Mesenteric fat pad (tissue), 1 donor: Measurements from ENCODE around the gene CD69. TPM values are rescaled to one million over a fixed set of nuclear protein-coding genes. Genes with fewer than 3 reads are reported as not detected.

Source experiments
- DNase-seq: peaks from one replicate; pipeline ENCODE4 v3.0.0-alpha.2; 2020; ENCODE audit warnings: low spot score
- long read RNA-seq: library from polyadenylated mRNA; unstranded; transcript quantifications from one replicate; pipeline ENCODE4 v2.0.0, GENCODE V29; 2020
- total RNA-seq: library from RNA; stranded (reverse); fragmentation: NEBNext Ultra II Directional; extraction: Animal tissue kit (Norgen Biotek cat#: 25700); gene quantifications from one replicate; pipeline ENCODE4 v1.2.1, GENCODE V29; 2021
- donor health status: DM: yes; HTN: yes; CAD: no.

CD69 gene
- total RNA-seq: 11.9 TPM
- long read RNA-seq, transcript CD69-201 (5 exons, 1,676 nt): major isoform, 10 of 10 reads
- long read RNA-seq, partial matches to known transcripts: 0 of 10 reads
- long read RNA-seq, other reads (novel, unspliced or antisense): 0 of 10 reads

DNA sequence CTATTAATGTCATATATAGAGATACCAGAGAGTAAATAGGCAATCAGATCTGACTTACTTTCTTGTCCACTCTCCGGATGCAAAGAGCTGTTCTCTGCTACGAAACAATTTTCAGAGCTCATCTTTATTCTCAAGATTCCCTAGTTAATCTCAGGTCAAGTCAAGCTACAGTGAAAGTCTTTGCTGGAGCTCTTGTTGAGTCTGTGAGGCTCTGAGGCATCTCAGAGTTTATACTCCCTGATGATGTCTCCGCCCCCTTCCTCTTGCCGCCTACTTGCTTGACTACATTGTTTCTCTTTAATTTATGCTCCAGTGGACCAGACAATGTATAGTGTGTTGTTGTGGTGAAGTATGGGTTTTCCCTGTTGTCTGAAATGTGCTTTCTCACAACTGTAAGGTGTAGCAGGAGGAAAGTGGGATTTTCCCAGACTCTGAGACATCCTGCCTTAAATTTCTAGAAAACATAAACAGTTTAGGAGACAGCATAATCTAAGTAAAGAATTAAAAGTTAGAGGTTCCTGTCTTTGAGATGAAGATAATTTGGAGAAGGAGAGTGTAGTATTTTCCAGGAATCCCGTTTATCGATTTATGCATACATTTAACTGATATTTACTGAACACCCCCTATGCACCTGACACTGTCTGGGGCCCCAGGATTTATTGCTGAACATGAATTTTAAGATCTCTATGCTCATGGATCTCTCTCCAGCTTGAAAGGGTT is at the start of gene CD69:
Gene CD69, minus strand, starts transcription at position 203 of the 720 bp plus-strand sequence. Its CDS starts 81 bp downstream, at position 122.
- DNase-seq: no peak

DNA sequence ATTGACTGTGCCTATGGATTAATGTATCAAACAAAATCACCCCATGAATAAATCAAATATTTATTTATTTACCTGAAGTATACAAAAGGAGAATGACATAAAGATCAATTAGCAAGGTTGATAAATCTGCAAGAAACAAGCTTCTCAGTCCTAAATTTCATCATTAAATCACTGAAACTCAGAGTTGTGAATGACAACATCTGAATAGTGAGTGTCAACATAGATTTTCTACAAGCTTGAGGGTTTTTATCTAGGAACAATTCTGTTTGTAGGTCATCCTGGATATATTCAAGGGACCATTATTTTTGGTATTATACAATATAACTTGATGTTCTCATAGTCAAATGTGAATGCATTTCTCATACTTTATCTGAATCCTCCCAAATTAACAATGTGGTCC is 49.2 kb upstream of the CD69 start:
- no peak for DNase-seq

DNA sequence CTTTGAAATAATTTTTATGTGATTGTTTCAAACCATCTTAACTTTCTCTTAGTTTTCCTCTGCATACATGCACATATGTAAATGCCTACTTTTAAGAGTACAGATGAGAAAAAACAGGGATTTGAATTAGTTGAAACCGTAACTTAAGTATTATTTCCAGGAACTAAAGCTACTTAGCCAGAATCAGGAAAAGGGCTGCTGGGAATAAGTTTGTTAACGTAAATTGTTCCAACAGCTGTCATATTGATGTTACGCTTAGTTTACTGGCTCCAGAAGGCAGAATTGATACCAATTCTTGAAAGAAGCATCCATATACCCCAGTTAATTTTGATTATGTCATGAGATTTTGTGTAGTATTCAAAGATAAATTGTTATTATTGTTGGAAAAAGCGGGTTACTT is 48.6 kb upstream of the CD69 start:
- DNase-seq: no peak

GRCh38 chr12:9808504-9808903 is 47.8 kb upstream of the CD69 start:
- no peak for DNase-seq

DNA sequence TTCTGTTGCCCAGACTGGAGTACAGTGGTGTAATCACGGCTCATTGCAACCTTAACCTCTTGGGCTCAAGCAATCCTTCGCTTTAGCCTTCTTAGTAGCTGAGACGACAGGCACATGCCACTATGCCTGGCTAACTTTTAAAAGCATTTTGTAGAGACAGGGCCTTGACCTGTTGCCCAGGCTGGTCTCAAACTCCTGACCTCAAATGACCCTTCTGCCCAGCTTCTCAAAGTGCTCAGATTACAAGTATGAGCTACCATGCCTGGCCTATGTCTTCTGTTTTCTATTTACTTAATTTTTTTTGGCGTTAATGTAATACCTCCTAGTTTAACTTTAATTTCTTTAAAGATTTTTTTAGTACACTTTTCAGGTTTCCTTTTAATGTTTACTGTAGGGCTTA is 46.0 kb upstream of the CD69 start:
- DNase-seq: no peak

DNA sequence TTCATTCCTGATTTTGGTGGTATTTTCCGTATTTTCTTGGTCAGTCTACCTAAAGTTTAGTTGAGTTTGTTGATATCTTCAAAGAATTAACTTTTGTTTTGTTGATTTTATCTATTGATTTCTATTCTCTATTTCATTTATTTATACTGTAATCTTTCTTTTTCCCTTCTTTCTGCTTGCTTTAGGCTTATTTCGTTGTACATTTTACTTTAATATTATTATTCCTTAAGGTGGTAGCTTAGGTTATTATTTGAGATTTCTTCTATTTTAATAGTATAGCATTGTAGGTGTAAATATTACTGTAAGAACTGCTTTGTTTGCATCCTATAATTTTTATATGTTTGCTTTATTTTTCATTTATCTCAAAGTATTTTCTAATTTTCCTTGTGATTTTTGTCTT is 45.2 kb upstream of the CD69 start:
- no peak for DNase-seq

DNA sequence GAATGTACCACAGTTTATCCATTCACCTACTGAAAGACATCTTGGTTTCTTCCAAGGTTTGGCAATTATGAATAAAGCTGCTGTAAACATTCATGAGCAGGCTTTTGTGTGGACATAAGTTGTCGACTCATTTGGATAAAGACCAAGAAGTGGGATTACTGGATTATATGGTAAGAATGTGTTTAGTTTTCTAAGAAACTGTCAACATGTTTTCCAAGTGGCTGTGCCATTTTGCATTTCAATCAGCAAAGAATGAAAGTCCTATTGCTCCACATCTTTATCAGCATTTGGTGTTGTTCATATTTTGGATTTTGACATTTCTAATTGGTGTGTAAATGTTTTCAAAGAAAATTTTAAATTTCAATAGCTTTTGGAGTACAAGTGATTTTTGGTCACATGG is 39.3 kb upstream of the CD69 start:
- no peak for DNase-seq

GRCh38 chr12:9797722-9798619 is 37.3 kb upstream of the CD69 start:
- DNase-seq: no peak

- DNase-seq: no peak
Observed at GRCh38 chr12:9796971-9797370, 36.3 kb upstream of the CD69 start.

DNA sequence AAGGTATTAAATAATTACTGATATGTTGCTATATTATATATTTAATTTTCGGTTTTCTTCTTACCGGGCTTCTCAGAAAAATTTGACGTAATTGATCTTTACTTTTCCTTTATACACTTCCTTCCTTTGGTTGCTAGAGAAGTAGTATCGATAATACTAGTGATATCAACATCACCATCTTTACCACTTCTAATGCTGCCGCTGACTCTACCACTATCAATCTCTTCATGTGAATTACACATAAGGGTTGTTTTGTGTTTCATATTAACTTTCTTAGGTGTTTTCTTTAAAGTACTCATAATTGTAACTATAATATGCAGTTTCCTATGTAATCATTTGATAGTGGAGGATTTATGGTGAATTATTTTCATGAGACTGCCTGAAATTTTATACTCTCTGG is 35.6 kb upstream of the CD69 start:
- DNase-seq: no peak

- no peak for DNase-seq
Observed at GRCh38 chr12:9795945-9796344, 35.2 kb upstream of the CD69 start.

DNA sequence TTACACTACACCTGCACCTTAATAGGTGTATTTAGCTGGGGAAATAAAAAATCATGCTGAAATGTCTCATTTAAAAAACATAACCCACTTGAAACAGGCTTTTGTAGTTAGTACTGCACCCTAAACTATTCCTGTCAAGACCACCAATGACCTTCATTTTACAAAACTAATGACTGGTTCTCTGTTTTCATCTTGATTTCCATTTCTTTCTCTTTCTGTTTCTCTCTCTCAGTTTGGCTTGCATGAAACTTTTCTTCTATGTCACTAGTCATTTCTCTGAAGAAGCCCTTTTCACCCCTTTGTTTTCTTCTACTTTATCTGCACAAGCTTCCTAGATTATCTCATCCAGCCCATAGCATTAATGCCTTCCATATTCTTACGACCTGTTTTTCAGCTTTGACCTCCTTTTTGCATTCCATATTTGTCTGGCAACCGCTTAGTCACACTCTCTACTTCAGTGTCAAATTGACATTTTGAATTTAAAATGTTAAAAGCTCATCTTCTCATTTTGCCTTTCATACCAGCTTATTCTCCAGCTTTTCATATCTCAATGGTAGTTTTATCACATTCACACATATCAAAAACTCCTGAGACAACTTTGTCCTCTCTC is 33.9 kb upstream of the CD69 start:
- no peak for DNase-seq

GRCh38 chr12:9793779-9794395 is 33.2 kb upstream of the CD69 start:
- DNase-seq: no peak

DNA sequence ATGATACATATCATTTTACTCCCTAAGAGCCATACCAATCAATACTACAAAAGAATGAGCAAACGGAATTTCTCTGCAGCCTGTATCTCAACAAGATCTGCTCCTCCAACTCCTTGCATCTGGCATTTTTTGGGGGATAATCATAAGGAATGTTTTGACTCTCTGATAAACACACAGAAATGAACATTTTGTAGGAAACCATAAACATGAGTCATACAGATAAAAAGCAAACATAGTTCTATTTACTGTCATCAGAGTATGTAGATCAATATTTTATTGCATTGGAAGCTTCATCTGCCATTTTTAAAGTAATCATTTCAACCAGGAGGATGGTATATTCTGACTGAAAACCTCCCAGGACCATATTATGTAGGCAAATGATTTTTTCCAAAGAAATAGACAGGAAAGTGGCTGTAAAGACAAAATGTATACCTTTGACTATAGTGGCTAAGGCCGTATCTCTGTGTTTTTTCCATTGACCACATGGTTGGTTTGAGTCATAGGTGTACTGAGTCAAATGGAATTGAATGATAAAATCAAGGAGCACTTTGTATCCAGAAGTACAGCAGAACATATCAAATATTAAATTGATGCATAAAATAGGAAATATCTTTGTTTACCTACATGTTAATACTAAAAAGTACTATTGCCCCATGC is 32.4 kb upstream of the CD69 start:
- DNase-seq: no peak

- DNase-seq: no peak
Observed at GRCh38 chr12:9792185-9792900, 31.6 kb upstream of the CD69 start.

GRCh38 chr12:9786726-9787717 is 26.3 kb upstream of the CD69 start:
- no peak for DNase-seq

- no peak for DNase-seq
Observed at GRCh38 chr12:9784816-9785215, 24.1 kb upstream of the CD69 start.

GRCh38 chr12:9784326-9784725 is 23.6 kb upstream of the CD69 start:
- no peak for DNase-seq
